ENCODE measurements around the gene TMEM131. TPM values are rescaled to one million over a fixed set of nuclear protein-coding genes. Genes with fewer than 3 reads are reported as not detected.
"Not testable (repeated sequence)": the region's sequence is repeated elsewhere in the genome, so short reads cannot be mapped to it uniquely, and the experiment has no call there.

TMEM131 gene
- total and polyA plus RNA-seq, 9 donors = 25.4 to 54.7 (median 41.6) TPM

DNA sequence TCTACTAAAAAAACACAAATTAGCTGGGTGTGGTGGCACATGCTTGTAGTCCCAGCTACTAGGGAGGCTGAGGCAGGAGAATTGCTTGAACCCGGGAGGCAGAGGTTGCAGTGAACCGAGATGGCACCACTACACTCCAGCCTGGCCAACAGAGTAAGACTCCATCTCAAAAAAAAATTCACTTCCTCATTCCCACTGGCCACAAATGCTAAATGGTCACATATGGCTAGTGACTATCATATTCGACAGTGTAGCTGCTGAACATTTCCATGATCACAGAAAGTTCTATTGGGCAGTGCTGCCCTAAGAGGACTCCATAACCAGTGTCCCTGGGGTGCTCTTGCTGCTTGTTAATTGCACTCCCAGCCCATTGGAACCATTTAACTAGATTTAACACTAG, 26.3 kb upstream of the TMEM131 start:
- H3K4me1 ChIP-seq (ENCODE audit: control insufficient read depth, insufficient read depth, low read length); DNase-seq; H3K4me3 ChIP-seq (ENCODE audit: low read length); H3K27me3 ChIP-seq (ENCODE audit: control insufficient read depth, insufficient read depth, low read length); H3K27ac ChIP-seq (ENCODE audit: low read length); H3K9me3 ChIP-seq (replicated peaks; ENCODE audit: control insufficient read depth, low read depth, low read length); H3K36me3 ChIP-seq (ENCODE audit: control insufficient read depth, insufficient read depth, low read length): not testable (repeated sequence)
- 97% methylated on average over 3 of the region's 3 CpGs for WGBS (ENCODE audit: insufficient coverage)

GRCh38 chr2:98020992-98021713, 25.4 kb upstream of the TMEM131 start:
- DNase-seq = no peak
- Histone ChIP-seq H3K27me3 (ENCODE audit: control insufficient read depth, insufficient read depth, low read length) (no peaks in the 10 kb centered on the region), H3K4me1 (ENCODE audit: control insufficient read depth, insufficient read depth, low read length) (peaks cover 6% of the 10 kb centered on the region), H3K4me3 (ENCODE audit: low read length) (no peak overlapping the region), H3K9me3 (replicated peaks; ENCODE audit: control insufficient read depth, low read depth, low read length) (no peaks in the 10 kb centered on the region), H3K36me3 (ENCODE audit: control insufficient read depth, insufficient read depth, low read length) (no peaks in the 10 kb centered on the region), H3K27ac (ENCODE audit: low read length) (no peak overlapping the region)
- 70% methylated on average over 10 of the region's 11 CpGs for whole genome bisulfite sequencing (ENCODE audit: insufficient coverage)

- Histone ChIP-seq H3K27me3 (ENCODE audit: control insufficient read depth, insufficient read depth, low read length) (no peaks in the 10 kb centered on the region), H3K36me3 (ENCODE audit: control insufficient read depth, insufficient read depth, low read length) (no peaks in the 10 kb centered on the region), H3K27ac (ENCODE audit: low read length) (no peak overlapping the region), H3K4me3 (ENCODE audit: low read length) (no peak overlapping the region), H3K4me1 (ENCODE audit: control insufficient read depth, insufficient read depth, low read length) (peaks cover 6% of the 10 kb centered on the region), H3K9me3 (replicated peaks; ENCODE audit: control insufficient read depth, low read depth, low read length) (no peaks in the 10 kb centered on the region)
- DNase-seq = no peak
- 89% methylated on average over 6 of the region's 6 CpGs for whole genome bisulfite sequencing (ENCODE audit: insufficient coverage)
Observed at GRCh38 chr2:98020516-98020915, 24.8 kb upstream of the TMEM131 start.

DNA sequence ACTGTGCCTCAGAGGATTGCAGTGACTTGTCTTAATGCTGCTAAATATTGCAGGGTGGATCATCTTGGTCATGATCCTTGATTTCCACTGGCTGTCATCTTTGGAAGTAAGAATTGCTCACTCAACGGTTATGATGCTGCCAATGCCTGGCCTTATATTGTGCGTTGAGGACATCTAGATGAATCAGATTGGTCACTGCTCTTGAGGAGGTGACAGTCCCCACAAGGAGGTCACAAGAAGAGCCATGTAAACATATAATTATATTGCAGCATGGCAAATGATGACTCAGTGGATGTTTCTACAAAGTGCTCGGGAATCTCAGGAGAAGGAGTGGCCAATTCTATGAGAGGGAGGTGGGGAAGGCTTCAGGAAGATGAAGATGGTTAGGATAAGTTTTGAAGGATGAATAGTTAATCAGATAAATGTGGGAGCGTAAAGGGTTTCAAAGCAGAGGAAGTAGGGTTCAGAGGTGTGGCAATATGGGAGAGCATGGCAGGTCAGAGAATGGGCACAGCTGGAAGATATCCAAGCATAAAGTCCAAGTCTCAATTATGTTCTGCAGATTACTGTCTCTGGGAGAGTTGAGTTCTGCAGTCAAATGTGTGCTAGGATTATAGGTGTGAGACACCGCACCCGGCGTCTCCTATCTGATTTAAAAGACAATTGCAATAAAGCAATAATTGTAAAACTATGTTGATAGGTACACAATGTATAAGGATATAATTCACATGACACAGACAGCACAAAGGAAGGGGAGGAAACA, 21.3 kb upstream of the TMEM131 start:
- DNase-seq = no peak
- Histone ChIP-seq H3K9me3 (replicated peaks; ENCODE audit: control insufficient read depth, low read depth, low read length) (no peaks in the 10 kb centered on the region), H3K36me3 (ENCODE audit: control insufficient read depth, insufficient read depth, low read length) (no peaks in the 10 kb centered on the region), H3K4me3 (ENCODE audit: low read length) (no peak overlapping the region), H3K4me1 (ENCODE audit: control insufficient read depth, insufficient read depth, low read length) (peaks cover 8% of the 10 kb centered on the region), H3K27ac (ENCODE audit: low read length) (no peak overlapping the region), H3K27me3 (ENCODE audit: control insufficient read depth, insufficient read depth, low read length) (no peaks in the 10 kb centered on the region)
- 89% methylated on average over 3 of the region's 7 CpGs for WGBS (ENCODE audit: insufficient coverage)

DNA sequence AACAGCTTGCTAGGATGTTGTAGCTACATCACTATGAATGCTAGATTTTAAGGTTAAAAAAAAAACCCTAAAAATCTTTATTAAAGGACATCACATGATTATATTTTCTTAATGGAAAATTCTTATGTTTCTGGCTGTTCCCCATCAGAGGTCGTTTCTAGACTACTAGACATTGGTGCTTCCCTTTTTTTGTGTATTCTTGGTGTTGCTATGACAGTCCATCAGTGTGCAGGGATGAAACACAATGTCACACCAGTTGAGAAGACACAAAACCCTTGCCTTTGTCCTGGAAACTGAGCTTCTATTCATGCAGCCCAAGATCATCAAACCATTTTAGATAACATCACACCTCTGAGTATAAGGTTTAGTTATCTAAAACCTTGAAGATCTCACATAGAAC, 19.9 kb upstream of the TMEM131 start:
- Histone ChIP-seq H3K27ac (ENCODE audit: low read length) (no peak overlapping the region), H3K9me3 (replicated peaks; ENCODE audit: control insufficient read depth, low read depth, low read length) (no peaks in the 10 kb centered on the region), H3K4me3 (ENCODE audit: low read length) (no peak overlapping the region), H3K36me3 (ENCODE audit: control insufficient read depth, insufficient read depth, low read length) (no peaks in the 10 kb centered on the region), H3K27me3 (ENCODE audit: control insufficient read depth, insufficient read depth, low read length) (no peaks in the 10 kb centered on the region), H3K4me1 (ENCODE audit: control insufficient read depth, insufficient read depth, low read length) (peaks cover 8% of the 10 kb centered on the region)
- DNase-seq = no peak
- no CpG with 5 or more reads among the region's 1 CpG for WGBS (ENCODE audit: insufficient coverage)

GRCh38 chr2:98014379-98014778, 18.6 kb upstream of the TMEM131 start:
- Histone ChIP-seq H3K4me3 (ENCODE audit: low read length) (no peak overlapping the region), H3K27ac (ENCODE audit: low read length) (no peak overlapping the region), H3K36me3 (ENCODE audit: control insufficient read depth, insufficient read depth, low read length) (no peaks in the 10 kb centered on the region), H3K27me3 (ENCODE audit: control insufficient read depth, insufficient read depth, low read length) (no peaks in the 10 kb centered on the region), H3K9me3 (replicated peaks; ENCODE audit: control insufficient read depth, low read depth, low read length) (no peaks in the 10 kb centered on the region), H3K4me1 (ENCODE audit: control insufficient read depth, insufficient read depth, low read length) (peaks cover 15% of the 10 kb centered on the region)
- WGBS (ENCODE audit: insufficient coverage) = 100% methylated on average over 1 of the region's 2 CpGs
- no peak for DNase-seq

DNA sequence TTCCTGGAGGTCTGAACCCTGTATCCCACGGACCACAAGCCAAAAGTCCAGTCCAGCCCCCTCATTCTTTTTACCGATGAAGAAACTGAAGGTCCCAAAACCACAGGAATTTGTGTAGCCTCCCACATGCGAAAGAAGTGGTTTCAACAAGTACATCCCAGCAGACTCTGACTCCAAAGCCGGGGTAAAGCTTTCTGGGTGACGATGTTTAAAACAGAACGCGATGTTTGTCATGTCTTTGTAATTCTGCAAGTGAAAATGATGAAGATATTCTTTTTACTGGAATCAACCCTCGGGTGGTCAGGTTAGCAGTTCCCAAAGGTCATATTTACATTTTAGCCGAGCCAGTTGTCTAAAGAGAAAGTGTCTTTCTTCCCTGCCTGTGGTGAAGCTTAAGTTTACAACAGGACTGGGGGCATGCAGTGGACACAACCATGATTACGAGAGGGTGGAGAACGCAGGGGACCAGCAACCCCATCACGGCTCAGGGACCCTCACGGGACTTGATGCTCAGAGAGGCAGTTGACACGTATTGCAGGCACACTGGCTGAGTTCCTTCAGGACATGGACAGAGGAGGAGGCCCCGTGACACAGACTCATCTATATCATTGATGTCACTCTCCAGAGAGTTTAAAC, 17.8 kb upstream of the TMEM131 start:
- no peak for DNase-seq
- Histone ChIP-seq H3K27me3 (ENCODE audit: control insufficient read depth, insufficient read depth, low read length) (no peaks in the 10 kb centered on the region), H3K4me1 (ENCODE audit: control insufficient read depth, insufficient read depth, low read length) (peaks cover 15% of the 10 kb centered on the region), H3K4me3 (ENCODE audit: low read length) (no peak overlapping the region), H3K36me3 (ENCODE audit: control insufficient read depth, insufficient read depth, low read length) (no peaks in the 10 kb centered on the region), H3K9me3 (replicated peaks; ENCODE audit: control insufficient read depth, low read depth, low read length) (no peaks in the 10 kb centered on the region), H3K27ac (ENCODE audit: low read length) (no peak overlapping the region)
- WGBS (ENCODE audit: insufficient coverage) = 76% methylated on average over 9 of the region's 15 CpGs

- DNase-seq = peak; percentile 75
- H3K4me3 ChIP-seq (ENCODE audit: low read length) = no peak overlapping the region
- no peaks in the 10 kb centered on the region for H3K9me3 ChIP-seq (replicated peaks; ENCODE audit: control insufficient read depth, low read depth, low read length)
- H3K36me3 ChIP-seq (ENCODE audit: control insufficient read depth, insufficient read depth, low read length) = no peaks in the 10 kb centered on the region
- H3K27me3 ChIP-seq (ENCODE audit: control insufficient read depth, insufficient read depth, low read length) = no peaks in the 10 kb centered on the region
- WGBS (ENCODE audit: insufficient coverage) = 71% methylated on average over 1 of the region's 3 CpGs
- peaks cover 18% of the 10 kb centered on the region for H3K4me1 ChIP-seq (ENCODE audit: control insufficient read depth, insufficient read depth, low read length)
- no peak overlapping the region for H3K27ac ChIP-seq (ENCODE audit: low read length)
Observed at GRCh38 chr2:98012561-98012991, 16.8 kb upstream of the TMEM131 start.

DNA sequence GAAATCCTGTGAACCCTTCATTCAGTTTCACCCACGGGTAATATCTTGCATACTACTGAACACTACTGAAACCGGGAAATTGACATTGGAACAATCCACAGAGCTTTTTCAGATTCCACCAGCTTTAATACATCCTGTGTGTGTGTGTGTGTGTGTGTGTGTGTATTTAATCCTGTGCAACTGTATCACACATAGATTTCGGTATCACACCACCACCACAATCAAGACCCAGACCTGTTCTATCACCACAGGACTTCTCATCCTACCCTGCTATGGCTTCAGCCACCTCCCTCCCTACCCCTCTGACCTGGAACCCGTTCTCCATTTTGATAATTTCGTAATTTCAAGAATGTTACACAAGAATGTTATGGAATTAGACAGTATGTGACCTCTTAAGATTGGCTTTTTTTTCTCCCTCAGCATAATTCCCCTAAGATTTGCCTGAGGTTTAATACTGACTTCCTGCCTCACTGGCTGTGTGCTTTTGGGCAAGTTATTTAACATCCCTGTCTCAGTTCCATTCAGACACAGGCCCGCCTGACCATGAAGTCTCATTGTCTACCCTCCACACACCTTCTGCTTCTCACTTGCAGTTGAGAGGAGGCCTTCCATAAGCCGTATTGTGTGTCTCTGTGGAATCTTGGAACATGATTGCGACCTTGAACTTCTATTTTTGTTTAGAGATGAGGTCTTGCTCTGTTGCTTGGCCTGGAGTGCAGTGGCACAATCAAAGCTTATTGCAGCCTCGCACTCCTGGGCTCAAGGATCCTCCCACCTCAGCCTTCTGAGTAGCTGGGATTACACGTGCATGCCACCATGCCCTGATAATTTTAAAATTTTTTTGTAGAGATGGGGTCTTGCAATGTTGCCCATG, 14.4 kb upstream of the TMEM131 start:
- Histone ChIP-seq H3K9me3 (replicated peaks; ENCODE audit: control insufficient read depth, low read depth, low read length) (no peaks in the 10 kb centered on the region), H3K27me3 (ENCODE audit: control insufficient read depth, insufficient read depth, low read length) (no peaks in the 10 kb centered on the region), H3K27ac (ENCODE audit: low read length) (peak overlapping the region; percentile 63), H3K4me3 (ENCODE audit: low read length) (no peak overlapping the region), H3K4me1 (ENCODE audit: control insufficient read depth, insufficient read depth, low read length) (peaks cover 18% of the 10 kb centered on the region), H3K36me3 (ENCODE audit: control insufficient read depth, insufficient read depth, low read length) (no peaks in the 10 kb centered on the region)
- peak; percentile 29 for DNase-seq
- no CpG with 5 or more reads among the region's 10 CpGs for WGBS (ENCODE audit: insufficient coverage)
